BLaER1 treated with 17β-estradiol and CSF1 and Interleukin-3, amounts not matched to agents 10 nM and 100 nM (cell line): Measurements from ENCODE around the gene NCOA3.

ENCODE experiments used
- H3K27ac ChIP-seq, 11 experiments: shearing (Covaris generic); formaldehyde crosslinking; 2 replicates each; pipeline ENCODE4 v1.8.1; 2022
- H3K27me3 ChIP-seq, 11 experiments: shearing (Covaris generic); formaldehyde crosslinking; 2 replicates each; pipeline ENCODE4 v1.8.1; 2022
- H3K36me3 ChIP-seq, 11 experiments: shearing (Covaris generic); formaldehyde crosslinking; 2 replicates each; pipeline ENCODE4 v1.8.1; 2022
- H3K4me1 ChIP-seq, 10 experiments: shearing (Covaris generic); formaldehyde crosslinking; 2 replicates each; pipeline ENCODE4 v1.8.1; 2022
- H3K4me2 ChIP-seq, 11 experiments: shearing (Covaris generic); formaldehyde crosslinking; 2 replicates each; pipeline ENCODE4 v1.8.1; 2022
- H3K4me3 ChIP-seq, 10 experiments: shearing (Covaris generic); formaldehyde crosslinking; 2 replicates each; pipeline ENCODE4 v1.8.1; 2022
- H3K9ac ChIP-seq, 11 experiments: shearing (Covaris generic); formaldehyde crosslinking; 2 replicates each; pipeline ENCODE4 v1.8.1; 2022
- H3K9me3 ChIP-seq, 11 experiments: shearing (Covaris generic); formaldehyde crosslinking; replicated peaks in 1 of 11; 2 replicates each; pipeline ENCODE4 v1.8.1; 2022
- H4K20me1 ChIP-seq, 11 experiments: shearing (Covaris generic); formaldehyde crosslinking; 2 replicates each; pipeline ENCODE4 v1.8.1; 2022
- Cebpa-rat ChIP-seq, 11 experiments: shearing (Covaris generic); IDR thresholded peaks; 2 replicates each; pipeline ENCODE4 v1.8.1; 2022

Gene NCOA3

GRCh38 chr20:47468290-47469050 is 33.2 kb upstream of the NCOA3 start:
- H3K4me3 ChIP-seq, result no peak overlapping the region
- no peaks in the 10 kb centered on the region for H4K20me1 ChIP-seq
- H3K9me3 ChIP-seq, result no peaks in the 10 kb centered on the region
- H3K27me3 ChIP-seq, result no peaks in the 10 kb centered on the region
- no peak for TF ChIP-seq Cebpa-rat (IDR thresholded peaks at IDR 0.05)
- peak overlapping the region; percentile 50 to 76 (median 62) for H3K4me2 ChIP-seq
- peaks cover 23 to 36% (median 29%) of the 10 kb centered on the region in 10 experiments for H3K4me1 ChIP-seq
- H3K36me3 ChIP-seq, result no peaks in the 10 kb centered on the region
- peak overlapping the region; percentile 15 to 69 (median 46); a peak in 17 of 22 replicates for H3K27ac ChIP-seq
- peak overlapping the region in 8 of 11 experiments; percentile 6 to 54 (median 44); a peak in 11 of 22 replicates for H3K9ac ChIP-seq

- Histone ChIP-seq H3K27ac (no peak overlapping the region), H3K36me3 (no peaks in the 10 kb centered on the region), H3K4me1 (peaks cover 17 to 35% (median 21%) of the 10 kb centered on the region in 10 experiments; a peak in 19 of 20 replicates), H3K27me3 (no peaks in the 10 kb centered on the region), H3K4me2 (no peak overlapping the region), H3K9ac (no peak overlapping the region), H3K4me3 (no peak overlapping the region), H3K9me3 (no peaks in the 10 kb centered on the region), H4K20me1 (no peaks in the 10 kb centered on the region)
- no peak for TF ChIP-seq Cebpa-rat (IDR thresholded peaks at IDR 0.05)
Measured at GRCh38 chr20:47475419-47476044, 26.2 kb upstream of the NCOA3 start.

GRCh38 chr20:47476452-47476851 is 25.2 kb upstream of the NCOA3 start:
- H3K27ac ChIP-seq, result no peak overlapping the region

GRCh38 chr20:47479093-47479492 is 22.6 kb upstream of the NCOA3 start:
- no peaks in the 10 kb centered on the region for H3K9me3 ChIP-seq
- peak overlapping the region in 6 of 11 experiments; percentile 1 to 43 (median 8); a peak in 6 of 22 replicates for H3K27ac ChIP-seq
- peak in 1 of 11 experiments; percentile 37; a peak in 2 of 22 replicates for TF ChIP-seq Cebpa-rat (IDR thresholded peaks at IDR 0.05)
- peaks cover 21 to 33% (median 26%) of the 10 kb centered on the region in 10 experiments; a peak in 19 of 20 replicates for H3K4me1 ChIP-seq
- no peak overlapping the region for H3K4me3 ChIP-seq
- peak overlapping the region in 7 of 11 experiments; percentile 14 to 47 (median 37); a peak in 12 of 22 replicates for H3K4me2 ChIP-seq
- no peaks in the 10 kb centered on the region for H3K27me3 ChIP-seq
- no peak overlapping the region; a peak in 1 of 22 replicates for H3K9ac ChIP-seq
- no peaks in the 10 kb centered on the region for H4K20me1 ChIP-seq
- H3K36me3 ChIP-seq, result no peaks in the 10 kb centered on the region

More at GRCh38 chr20:47476452-47476851, 25.2 kb upstream of the NCOA3 start:
- no peak overlapping the region for H3K4me2 ChIP-seq
- no peak for TF ChIP-seq Cebpa-rat (IDR thresholded peaks at IDR 0.05)
- H3K4me3 ChIP-seq, result no peak overlapping the region
- no peak overlapping the region for H3K9ac ChIP-seq
- no peaks in the 10 kb centered on the region for H4K20me1 ChIP-seq
- H3K9me3 ChIP-seq, result no peaks in the 10 kb centered on the region
- H3K36me3 ChIP-seq, result no peaks in the 10 kb centered on the region
- H3K27me3 ChIP-seq, result no peaks in the 10 kb centered on the region
- peaks cover 17 to 35% (median 21%) of the 10 kb centered on the region in 10 experiments; a peak in 19 of 20 replicates for H3K4me1 ChIP-seq

GRCh38 chr20:47479506-47479905 is 22.2 kb upstream of the NCOA3 start:
- H3K27me3 ChIP-seq, result no peaks in the 10 kb centered on the region
- peak overlapping the region in 7 of 11 experiments; percentile 14 to 47 (median 37); a peak in 13 of 22 replicates for H3K4me2 ChIP-seq
- H3K27ac ChIP-seq, result peak overlapping the region in 6 of 11 experiments; percentile 1 to 43 (median 8); a peak in 6 of 22 replicates
- H4K20me1 ChIP-seq, result no peaks in the 10 kb centered on the region
- TF ChIP-seq Cebpa-rat (IDR thresholded peaks at IDR 0.05), result no peak; a peak in 1 of 22 replicates
- H3K9ac ChIP-seq, result no peak overlapping the region; a peak in 1 of 22 replicates
- no peaks in the 10 kb centered on the region for H3K36me3 ChIP-seq
- H3K4me3 ChIP-seq, result no peak overlapping the region
- no peaks in the 10 kb centered on the region for H3K9me3 ChIP-seq
- H3K4me1 ChIP-seq, result peaks cover 20 to 36% (median 27%) of the 10 kb centered on the region in 10 experiments; a peak in 19 of 20 replicates

GRCh38 chr20:47480239-47480638 is 21.4 kb upstream of the NCOA3 start:
- Histone ChIP-seq H3K4me3 (no peak overlapping the region), H4K20me1 (no peaks in the 10 kb centered on the region), H3K4me2 (0 out of 22 replicates have a peak overlapping the region, but pooled peaks of 1 of the 11 experiments have one; percentile 36), H3K27ac (no peak overlapping the region), H3K9ac (no peak overlapping the region), H3K4me1 (peaks cover 20 to 36% (median 27%) of the 10 kb centered on the region in 10 experiments; a peak in 19 of 20 replicates), H3K27me3 (no peaks in the 10 kb centered on the region), H3K36me3 (no peaks in the 10 kb centered on the region), H3K9me3 (no peaks in the 10 kb centered on the region)
- no peak for TF ChIP-seq Cebpa-rat (IDR thresholded peaks at IDR 0.05)

GRCh38 chr20:47480705-47481104 is 21.0 kb upstream of the NCOA3 start:
- no peaks in the 10 kb centered on the region for H3K9me3 ChIP-seq
- H3K9ac ChIP-seq, result no peak overlapping the region
- TF ChIP-seq Cebpa-rat (IDR thresholded peaks at IDR 0.05), result no peak
- no peaks in the 10 kb centered on the region for H3K27me3 ChIP-seq
- H3K4me2 ChIP-seq, result no peak overlapping the region
- H4K20me1 ChIP-seq, result no peaks in the 10 kb centered on the region
- H3K36me3 ChIP-seq, result no peaks in the 10 kb centered on the region
- peaks cover 20 to 38% (median 28%) of the 10 kb centered on the region in 10 experiments; a peak in 19 of 20 replicates for H3K4me1 ChIP-seq
- no peak overlapping the region for H3K4me3 ChIP-seq
- no peak overlapping the region for H3K27ac ChIP-seq

GRCh38 chr20:47481330-47482216 is 20.1 kb upstream of the NCOA3 start:
- Histone ChIP-seq H3K9ac (no peak overlapping the region), H3K27ac (no peak overlapping the region), H3K27me3 (no peaks in the 10 kb centered on the region), H3K4me1 (peaks cover 20 to 47% (median 35%) of the 10 kb centered on the region in 10 experiments), H3K36me3 (no peaks in the 10 kb centered on the region), H3K4me3 (no peak overlapping the region), H4K20me1 (no peaks in the 10 kb centered on the region), H3K9me3 (no peaks in the 10 kb centered on the region), H3K4me2 (no peak overlapping the region)
- TF ChIP-seq Cebpa-rat (IDR thresholded peaks at IDR 0.05), result no peak
